ENCODE data around the gene PLIN5. TPM values are rescaled to one million over a fixed set of nuclear protein-coding genes. Genes with fewer than 3 reads are reported as not detected.

PLIN5 gene
- polyA plus RNA-seq, 1 donor (not counting 4 experiments of a cell fraction or from before 2014, with no cell fraction given): not detected

- no peak for TF ChIP-seq EZH2 (IDR thresholded peaks at IDR 0.05; ENCODE audit: low read length)
- TF ChIP-seq CTCF (optimal IDR thresholded peaks at IDR 0.05 in 1 of 3, IDR thresholded peaks at IDR 0.05 in 1 of 3, conservative IDR thresholded peaks at IDR 0.05 in 1 of 3; ENCODE audit: extremely low read depth in 1 of 3, insufficient read depth in 2 of 3, low read length in 3 of 3): no peak
- no peaks in the 10 kb centered on the region for H3K36me3 ChIP-seq (ENCODE audit: control insufficient read depth in 2 of 2, extremely low read depth in 1 of 2, insufficient read depth in 2 of 2, low read length in 2 of 2)
- DNase-seq (ENCODE audit: low read depth, low spot score) (no peak), FAIRE-seq (no peak)
- H2AFZ ChIP-seq (ENCODE audit: control insufficient read depth, low read length): no peak overlapping the region
- dilution Hi-C loops (cut with MboI; ENCODE audit: extremely low pct_ligation_motif_present, low sequenced_read_pairs): no loop called here
- H4K20me1 ChIP-seq (ENCODE audit: control insufficient read depth, extremely low read depth, insufficient read depth, low read length): no peaks in the 10 kb centered on the region
- H3K9me3 ChIP-seq (ENCODE audit: control insufficient read depth, low read depth, low read length): no peaks in the 10 kb centered on the region
- no peak overlapping the region for H3K4me3 ChIP-seq (ENCODE audit: control insufficient read depth in 2 of 3, extremely low read depth in 1 of 3, insufficient read depth in 2 of 3, low read depth in 1 of 3, low read length in 3 of 3)
- H3K27me3 ChIP-seq (ENCODE audit: control insufficient read depth, extremely low read depth, insufficient read depth, low read length): peaks cover 8% of the 10 kb centered on the region
- H3K4me1 ChIP-seq (ENCODE audit: control insufficient read depth, extremely low read depth, insufficient read depth, low read length): peaks cover 11% of the 10 kb centered on the region
- no peak overlapping the region for H3K27ac ChIP-seq (ENCODE audit: control insufficient read depth, insufficient read depth, low read length)
- no peaks in the 10 kb centered on the region for H3K79me2 ChIP-seq (ENCODE audit: control insufficient read depth, insufficient read depth, low read length)
- H3K9ac ChIP-seq (ENCODE audit: control insufficient read depth, extremely low read depth, insufficient read depth, low read length): no peak overlapping the region
- H3K9me1 ChIP-seq (ENCODE audit: control insufficient read depth, extremely low read depth, insufficient read depth, low read length): no peaks in the 10 kb centered on the region
- no peak overlapping the region for H3K4me2 ChIP-seq (ENCODE audit: control insufficient read depth, extremely low read depth, insufficient read depth, low read depth, low read length)
Observed at GRCh38 chr19:4517451-4518057, 17.5 kb downstream of the PLIN5 start.

GRCh38 chr19:4516939-4517300 is 18.1 kb downstream of the PLIN5 start:
- no peak for FAIRE-seq
- Histone ChIP-seq H3K79me2 (ENCODE audit: control insufficient read depth, insufficient read depth, low read length) (no peaks in the 10 kb centered on the region), H3K9me3 (ENCODE audit: control insufficient read depth, low read depth, low read length) (no peaks in the 10 kb centered on the region), H3K4me1 (ENCODE audit: control insufficient read depth, extremely low read depth, insufficient read depth, low read length) (peaks cover 11% of the 10 kb centered on the region), H3K36me3 (ENCODE audit: control insufficient read depth in 2 of 2, extremely low read depth in 1 of 2, insufficient read depth in 2 of 2, low read length in 2 of 2) (no peaks in the 10 kb centered on the region), H3K9me1 (ENCODE audit: control insufficient read depth, extremely low read depth, insufficient read depth, low read length) (no peaks in the 10 kb centered on the region), H3K4me2 (ENCODE audit: control insufficient read depth, extremely low read depth, insufficient read depth, low read depth, low read length) (no peak overlapping the region), H3K4me3 (ENCODE audit: control insufficient read depth in 2 of 3, extremely low read depth in 1 of 3, insufficient read depth in 2 of 3, low read depth in 1 of 3, low read length in 3 of 3) (no peak overlapping the region), H4K20me1 (ENCODE audit: control insufficient read depth, extremely low read depth, insufficient read depth, low read length) (no peaks in the 10 kb centered on the region), H3K27ac (ENCODE audit: control insufficient read depth, insufficient read depth, low read length) (no peak overlapping the region), H3K27me3 (ENCODE audit: control insufficient read depth, extremely low read depth, insufficient read depth, low read length) (peaks cover 5% of the 10 kb centered on the region), H2AFZ (ENCODE audit: control insufficient read depth, low read length) (no peak overlapping the region), H3K9ac (ENCODE audit: control insufficient read depth, extremely low read depth, insufficient read depth, low read length) (no peak overlapping the region)
- TF ChIP-seq EZH2 (IDR thresholded peaks at IDR 0.05; ENCODE audit: low read length) (no peak), CTCF (optimal IDR thresholded peaks at IDR 0.05 in 1 of 3, IDR thresholded peaks at IDR 0.05 in 1 of 3, conservative IDR thresholded peaks at IDR 0.05 in 1 of 3; ENCODE audit: extremely low read depth in 1 of 3, insufficient read depth in 2 of 3, low read length in 3 of 3) (no peak)
- dilution Hi-C loops (cut with MboI; ENCODE audit: extremely low pct_ligation_motif_present, low sequenced_read_pairs): no loop called here
- DNase-seq (ENCODE audit: low read depth, low spot score): no peak

Data from keratinocyte (primary cell).